GM11168 (cell line): ENCODE results near the gene KHDC3L.

Experiments
- in situ Hi-C: fragments of 300-500 bp; cut with MboI; formaldehyde crosslinking; loops from one replicate; pipeline ENCODE4 v1.12.0; 2022; ENCODE audit warnings: low sequenced_read_pairs; ENCODE audit not compliant: unreplicated experiment

The KHDC3L gene, protein sequence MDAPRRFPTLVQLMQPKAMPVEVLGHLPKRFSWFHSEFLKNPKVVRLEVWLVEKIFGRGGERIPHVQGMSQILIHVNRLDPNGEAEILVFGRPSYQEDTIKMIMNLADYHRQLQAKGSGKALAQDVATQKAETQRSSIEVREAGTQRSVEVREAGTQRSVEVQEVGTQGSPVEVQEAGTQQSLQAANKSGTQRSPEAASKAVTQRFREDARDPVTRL

DNA sequence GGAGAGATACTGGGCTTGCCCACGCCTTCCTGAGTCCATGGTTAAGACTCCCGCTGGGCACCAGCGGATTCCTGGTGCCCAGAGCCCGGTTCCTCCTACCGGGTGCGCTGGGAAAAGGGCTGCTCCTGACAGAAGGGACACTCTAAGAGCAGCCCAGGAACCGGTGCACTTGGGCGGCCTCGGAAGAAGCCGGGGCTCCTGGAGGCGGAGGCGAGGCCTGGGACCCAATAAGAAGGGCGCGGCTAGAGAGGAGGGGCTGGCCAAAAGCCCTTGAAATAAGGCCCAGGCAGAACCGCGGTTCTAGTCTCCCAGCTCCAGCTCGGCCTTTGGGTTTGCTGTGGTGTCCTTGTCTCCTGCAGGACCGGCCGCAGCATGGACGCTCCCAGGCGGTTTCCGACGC is at the start of gene KHDC3L:
Gene KHDC3L, plus strand, starts transcription at position 301 of the 400 bp plus-strand sequence. Its CDS starts 72 bp downstream, at position 373.
- in situ Hi-C loops, result no loop called here

DNA sequence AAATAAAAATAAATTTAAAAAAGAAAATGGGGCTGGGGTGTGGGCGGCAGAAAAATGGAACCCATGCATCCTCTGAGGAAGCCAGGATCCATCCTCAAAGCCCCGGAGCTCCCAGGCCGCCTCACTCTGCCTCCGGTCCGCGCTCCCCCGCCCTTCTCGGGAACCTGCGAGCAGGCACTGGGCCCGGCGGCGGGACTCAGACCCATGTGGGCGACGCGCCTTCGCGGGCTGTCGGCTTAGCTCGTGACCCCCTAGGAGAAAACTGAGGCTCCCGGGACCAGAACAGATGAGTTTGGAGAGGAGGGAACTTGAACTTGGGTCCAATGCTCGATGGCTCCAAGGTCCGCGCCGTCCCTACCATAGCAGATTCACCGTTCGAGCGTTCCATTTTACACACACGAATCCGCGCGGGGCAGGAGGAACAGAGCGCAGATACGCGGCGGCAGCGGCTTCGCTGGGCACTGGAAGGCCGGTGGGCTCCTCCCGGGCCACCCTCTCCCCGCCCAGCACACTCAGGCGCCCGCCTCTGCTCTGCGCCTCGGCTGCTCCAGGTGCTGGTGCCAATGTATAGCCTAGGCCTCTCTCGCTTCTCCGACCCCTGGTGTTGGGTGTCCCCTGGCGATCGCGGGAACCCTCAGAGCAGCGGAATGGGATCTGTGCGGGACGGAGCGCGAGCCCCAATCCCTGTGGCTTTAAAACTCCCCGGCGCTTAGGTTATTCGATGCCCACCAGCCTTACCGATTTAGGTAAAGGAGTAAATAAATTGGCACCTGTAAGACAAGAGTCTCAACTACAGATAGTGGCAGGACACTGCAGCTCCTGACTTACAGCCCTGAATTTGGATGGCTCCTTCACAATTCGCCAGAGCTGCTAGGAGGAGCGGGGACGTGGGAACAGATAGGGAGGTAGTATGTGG is 47.6 kb upstream of the KHDC3L start:
- in situ Hi-C loops, result no loop called here

DNA sequence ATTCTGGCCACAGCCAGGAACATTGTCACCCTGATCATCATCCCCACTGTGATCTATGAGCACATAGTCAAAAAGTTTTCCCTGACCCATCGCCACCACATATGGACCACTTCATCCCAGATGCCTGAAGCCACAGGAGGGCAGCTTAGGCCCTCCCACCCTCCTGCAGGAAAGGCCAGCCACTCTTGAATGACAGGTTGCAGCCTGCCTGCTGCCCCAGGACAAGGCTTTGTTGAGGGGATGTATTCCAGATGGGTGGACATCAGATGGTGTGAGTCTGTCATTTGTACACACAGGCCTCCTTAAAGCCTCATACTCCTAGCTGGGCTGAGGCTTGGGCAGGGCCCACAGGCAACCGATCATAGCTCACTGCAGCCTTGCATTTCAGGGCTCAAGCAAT is 39.1 kb upstream of the KHDC3L start:
- in situ Hi-C loops, result loop anchor here (10.0 kb wide), 1 partner anchor 909 kb away; no protein-coding TSS in a partner anchor

DNA sequence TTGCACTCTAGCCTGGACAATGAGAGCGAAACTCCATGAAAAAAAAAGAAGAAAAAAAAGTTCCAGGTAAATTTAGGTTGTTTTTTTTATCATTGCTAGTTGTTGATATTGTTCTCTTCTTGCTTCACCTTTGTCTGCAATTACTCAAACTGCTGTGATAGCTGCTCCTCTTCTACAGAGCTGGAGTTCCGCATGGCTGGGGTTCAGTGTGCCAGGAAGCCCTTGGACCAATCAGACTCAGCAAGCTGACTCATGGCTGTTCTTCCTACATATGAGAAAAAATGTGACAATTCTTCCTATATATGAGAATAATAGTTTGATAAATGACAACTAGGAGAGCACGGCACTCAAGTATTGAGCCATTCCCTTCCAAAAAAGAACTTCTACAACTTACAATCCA is 36.8 kb upstream of the KHDC3L start:
- in situ Hi-C loops, result loop anchor here (10.0 kb wide), 1 partner anchor 911 kb away; no protein-coding TSS in a partner anchor

DNA sequence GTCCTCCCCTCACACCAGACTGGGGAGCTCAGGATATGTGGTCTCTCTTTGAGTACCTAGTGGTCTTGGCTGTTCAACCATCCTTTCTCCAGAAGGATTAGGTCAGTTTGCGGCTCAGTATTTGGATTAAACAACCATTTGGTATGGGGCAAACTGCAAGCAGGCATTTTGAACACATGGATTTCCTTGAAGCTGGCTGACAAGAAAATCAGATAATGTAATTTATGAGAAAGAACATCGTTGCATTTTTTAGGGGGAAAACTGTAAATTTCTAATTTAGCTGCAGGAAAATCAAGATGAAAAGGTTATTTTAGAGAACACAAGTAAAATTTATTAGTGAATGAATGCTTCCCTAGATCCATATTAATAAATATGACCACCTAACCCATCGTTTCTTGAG is 33.7 kb upstream of the KHDC3L start:
- in situ Hi-C loops, result loop anchor here (10.0 kb wide), 1 partner anchor 914 kb away; no protein-coding TSS in a partner anchor

DNA sequence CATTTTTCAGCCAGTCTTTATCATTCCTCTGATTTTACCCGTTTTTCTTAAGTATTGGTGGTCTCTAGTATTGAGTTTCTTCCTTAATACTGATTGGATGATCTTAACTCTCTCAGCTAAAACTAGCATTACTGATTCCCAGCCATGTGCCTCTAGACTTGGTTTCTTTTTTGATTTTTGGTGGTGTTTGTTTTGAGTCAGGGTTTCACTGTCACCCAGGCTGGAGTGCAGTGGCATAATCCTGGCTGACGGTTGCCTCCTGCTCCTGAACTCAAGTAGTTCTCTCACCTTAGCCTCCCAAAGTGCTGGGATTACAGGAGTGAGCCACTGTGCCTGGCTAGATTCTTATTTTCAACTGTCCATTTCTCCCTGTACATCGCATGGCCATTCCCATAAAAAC is 33.3 kb upstream of the KHDC3L start:
- in situ Hi-C loops, result loop anchor here (10.0 kb wide), 1 partner anchor 914 kb away; no protein-coding TSS in a partner anchor

DNA sequence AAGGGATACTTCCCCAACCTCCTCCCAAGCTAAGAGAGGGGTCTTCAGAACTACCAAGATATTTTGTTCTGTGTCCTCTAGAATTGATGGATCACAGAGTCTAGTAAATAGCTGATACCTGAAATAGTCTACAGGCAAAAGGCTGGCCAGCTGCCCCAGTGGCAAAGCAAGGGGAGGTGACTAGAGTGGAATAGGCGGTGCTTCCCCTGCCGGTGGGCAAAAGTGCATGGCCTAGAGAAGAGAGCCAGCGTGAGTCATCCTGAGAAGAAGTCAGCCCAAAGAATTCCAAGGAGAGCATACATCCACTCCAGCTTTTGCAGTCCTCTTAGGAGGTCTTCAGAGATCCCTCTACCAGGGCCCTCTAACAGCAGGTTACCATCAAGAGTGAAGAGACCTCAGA is 23.1 kb upstream of the KHDC3L start:
- in situ Hi-C loops, result no loop called here

DNA sequence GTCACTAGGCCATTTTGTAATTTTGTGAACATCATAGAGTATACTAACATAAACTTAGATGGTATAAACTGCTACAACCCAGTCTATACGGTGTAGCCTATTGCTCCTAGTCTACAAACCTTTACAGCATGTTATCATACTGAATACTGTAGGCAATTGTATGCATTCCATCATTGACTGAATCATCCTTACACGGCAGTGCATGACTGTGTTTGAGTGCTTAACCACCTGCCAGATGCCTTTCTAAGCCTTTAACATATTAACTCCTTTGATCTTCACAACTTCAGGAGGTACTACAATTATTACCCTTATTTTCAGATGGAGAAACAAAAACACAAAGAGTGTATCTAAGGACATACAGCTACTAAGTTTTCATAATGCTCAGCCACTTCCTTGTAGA is 22.4 kb upstream of the KHDC3L start:
- in situ Hi-C loops, result no loop called here

DNA sequence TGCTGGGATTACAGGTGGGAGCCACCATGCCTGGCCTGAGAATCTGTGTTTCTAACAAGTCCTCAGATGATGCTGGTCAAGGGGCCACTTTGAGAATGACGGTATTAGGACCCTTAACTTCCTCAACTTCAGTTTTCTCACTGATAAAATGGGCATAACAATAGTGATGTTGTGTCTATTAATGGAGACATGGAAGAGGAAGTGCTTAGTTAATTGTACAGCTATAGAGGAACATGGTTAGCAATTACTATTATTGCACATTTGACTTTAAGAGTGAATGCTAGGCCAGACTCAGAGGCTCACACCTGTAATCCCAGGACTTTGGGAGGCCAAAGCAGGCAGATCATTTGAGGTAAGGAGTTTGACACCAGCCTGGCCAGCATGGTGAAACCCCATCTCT is 21.1 kb upstream of the KHDC3L start:
- in situ Hi-C loops, result no loop called here

DNA sequence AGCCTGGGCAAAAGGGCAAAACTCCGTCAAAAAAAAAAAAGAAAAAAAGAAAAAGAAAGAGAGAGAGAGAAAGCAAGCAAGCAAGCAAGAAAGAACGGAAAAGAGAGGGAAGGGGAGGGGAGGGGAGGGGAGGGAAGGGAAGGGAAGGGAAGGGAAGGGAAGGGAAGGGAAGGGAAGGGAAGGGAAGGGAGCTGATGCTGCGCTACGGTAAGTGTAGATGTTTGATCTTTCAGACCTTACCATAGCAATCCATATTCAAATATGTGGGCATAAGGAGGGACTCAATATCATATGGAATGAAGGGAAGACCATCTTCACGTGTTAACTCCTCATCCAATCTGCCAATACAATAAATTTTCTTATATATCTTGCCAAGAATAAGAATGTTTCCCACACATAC is 20.3 kb upstream of the KHDC3L start:
- in situ Hi-C loops, result no loop called here

DNA sequence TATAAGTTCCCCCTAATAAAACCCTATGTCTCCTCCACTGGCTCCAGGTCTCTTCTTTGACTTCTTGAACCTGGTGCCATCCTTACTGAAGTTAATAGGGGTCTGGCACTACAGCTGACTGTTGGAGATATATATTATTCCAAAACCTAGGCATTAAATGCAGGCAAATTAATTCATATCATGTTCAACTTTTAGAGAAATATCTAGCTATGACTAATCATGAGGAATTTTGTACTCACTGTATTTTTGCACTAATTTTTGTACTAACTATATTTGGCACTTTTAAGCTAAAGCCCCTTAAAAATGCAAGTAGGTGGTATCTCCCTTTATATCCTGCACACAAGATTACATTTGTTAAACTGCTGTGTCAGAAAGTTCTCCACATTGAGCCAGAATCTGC is 19.3 kb upstream of the KHDC3L start:
- in situ Hi-C loops, result no loop called here

DNA sequence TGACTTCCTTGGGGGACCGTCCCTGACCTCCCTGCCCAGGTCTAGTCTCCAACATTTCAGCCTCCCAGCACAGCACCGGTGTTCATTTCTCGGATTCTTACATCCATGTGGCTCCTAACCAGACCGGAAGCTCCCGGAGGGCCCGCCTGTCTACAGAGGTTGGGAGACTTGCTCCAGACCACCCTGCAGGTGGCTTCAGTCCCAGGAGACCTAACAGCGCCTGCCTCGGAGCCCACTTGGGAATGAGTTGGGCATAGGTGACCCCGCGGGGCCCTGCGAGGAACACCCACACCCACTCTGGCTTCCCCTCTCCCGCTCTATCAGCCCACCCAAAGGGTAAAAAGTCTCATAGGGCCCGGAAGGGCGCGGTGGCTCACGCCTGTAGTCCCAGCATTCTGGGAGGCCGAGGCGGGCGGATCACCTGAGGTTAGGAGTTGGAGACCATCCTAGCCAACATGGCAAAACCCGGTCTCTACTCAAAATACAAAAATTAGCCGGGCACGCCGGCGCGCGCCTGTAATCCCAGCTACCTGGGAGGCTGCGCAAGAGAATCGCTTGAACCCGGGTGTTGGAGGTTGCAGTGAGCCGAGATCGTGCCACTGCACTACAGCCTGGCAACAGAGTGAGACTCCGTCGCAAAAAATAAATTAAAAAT is 13.8 kb upstream of the KHDC3L start:
- in situ Hi-C loops, result no loop called here

DNA sequence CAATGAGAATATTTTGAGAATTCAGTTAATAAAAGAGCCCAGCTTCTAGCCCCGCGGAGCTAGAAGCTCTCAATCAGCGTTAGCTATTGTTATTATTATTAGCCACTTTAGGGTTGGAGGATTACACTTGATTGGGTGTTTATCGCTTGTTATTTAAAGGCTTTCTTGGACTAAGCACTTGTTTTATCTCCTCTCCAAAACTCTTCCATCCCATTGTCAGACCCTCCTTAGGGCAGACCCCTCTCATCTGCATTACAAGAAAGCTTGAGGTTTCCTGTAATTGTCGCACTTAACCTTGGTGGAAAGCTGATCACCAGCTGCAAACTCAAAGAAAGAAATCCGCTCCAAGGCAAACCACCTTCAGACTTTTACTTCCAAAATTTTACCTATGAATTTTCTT is 13.1 kb upstream of the KHDC3L start:
- in situ Hi-C loops, result no loop called here

DNA sequence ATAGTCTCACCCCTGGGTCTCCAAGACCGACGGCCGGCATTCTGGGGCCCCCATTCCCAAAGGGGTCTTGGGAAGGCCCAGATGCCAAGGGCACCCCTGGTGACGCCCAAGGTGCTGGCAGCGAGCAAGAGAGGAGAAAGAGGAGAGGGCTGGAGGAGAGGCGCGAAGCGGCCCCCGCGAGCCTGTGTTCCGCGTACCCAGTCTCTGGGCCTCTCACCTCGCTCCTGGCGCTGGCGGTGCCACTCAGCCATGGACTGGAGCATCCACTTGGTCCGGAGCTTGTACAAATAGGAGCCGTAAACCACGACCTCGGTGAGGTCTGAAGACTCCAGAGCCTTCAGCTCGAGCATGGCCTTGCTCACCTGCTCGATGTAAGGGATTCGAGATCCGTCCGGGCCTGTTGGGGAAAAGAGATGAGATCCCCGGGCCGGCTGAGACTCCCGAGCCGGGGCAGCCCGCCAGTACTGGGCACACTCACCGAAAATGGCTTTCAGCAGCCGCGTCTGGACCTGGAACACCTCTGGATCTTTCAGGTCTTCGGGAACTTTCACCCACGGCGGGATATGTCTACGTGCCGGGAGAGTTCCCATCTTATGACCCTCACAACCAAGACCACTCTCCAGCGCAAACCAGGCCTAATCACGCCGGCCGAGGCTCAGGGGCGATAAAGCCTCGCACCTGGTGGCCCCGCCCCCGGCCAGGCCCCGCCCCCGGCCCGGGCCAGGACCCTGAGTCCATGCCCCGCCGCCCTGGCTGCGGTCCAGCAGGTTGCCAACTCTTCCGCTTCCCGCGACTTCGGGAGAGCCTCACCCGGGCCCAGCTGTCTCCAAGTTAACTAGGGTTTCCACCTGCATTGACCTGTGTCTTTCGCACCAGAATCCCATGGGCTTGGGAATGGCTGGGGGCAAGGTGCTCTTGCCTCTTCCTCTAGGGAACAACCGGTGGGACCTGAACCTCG is 8.5 kb upstream of the KHDC3L start, which contains the start of gene DPPA5:
Gene DPPA5, minus strand, starts transcription at position 641 of the 958 bp plus-strand sequence. Its CDS starts 51 bp downstream, at position 590.
- in situ Hi-C loops, result no loop called here

DNA sequence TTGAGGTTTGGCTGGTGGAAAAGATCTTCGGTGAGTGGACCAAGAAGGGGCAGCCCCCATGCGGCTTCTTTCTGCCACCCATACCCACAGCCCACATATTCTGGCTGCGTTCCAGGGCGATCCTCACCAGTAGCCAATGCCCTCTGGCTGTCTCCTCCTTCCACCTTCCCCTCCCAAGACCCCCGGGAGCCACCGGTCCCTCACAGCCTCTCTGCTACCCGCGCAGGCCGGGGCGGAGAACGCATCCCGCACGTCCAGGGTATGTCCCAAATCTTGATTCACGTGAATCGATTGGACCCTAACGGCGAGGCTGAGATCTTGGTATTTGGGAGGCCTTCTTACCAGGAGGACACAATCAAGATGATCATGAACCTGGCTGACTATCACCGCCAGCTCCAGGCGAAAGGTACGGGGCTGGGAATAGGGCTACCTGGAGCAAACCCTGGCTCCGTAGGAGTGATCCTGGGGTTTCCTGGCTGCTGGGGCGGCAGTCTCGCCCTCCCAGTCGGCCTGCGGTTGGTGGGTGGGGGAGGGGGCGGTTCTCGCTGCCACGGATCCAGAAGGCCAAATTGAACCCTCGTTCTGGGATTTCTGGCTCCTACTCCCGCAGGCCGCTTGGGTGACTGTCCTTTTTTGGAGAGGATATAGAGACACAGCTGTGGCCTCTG is 545 bp downstream of the KHDC3L start:
- in situ Hi-C loops, result no loop called here

DNA sequence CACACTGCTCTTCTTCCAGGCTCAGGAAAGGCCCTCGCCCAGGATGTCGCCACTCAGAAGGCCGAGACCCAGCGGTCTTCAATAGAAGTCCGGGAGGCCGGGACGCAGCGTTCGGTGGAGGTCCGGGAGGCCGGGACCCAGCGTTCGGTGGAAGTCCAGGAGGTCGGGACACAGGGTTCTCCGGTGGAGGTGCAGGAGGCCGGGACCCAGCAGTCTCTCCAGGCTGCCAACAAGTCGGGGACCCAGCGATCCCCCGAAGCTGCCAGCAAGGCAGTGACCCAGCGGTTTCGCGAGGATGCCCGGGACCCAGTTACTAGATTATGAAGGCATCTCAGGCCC is 1.0 kb downstream of the KHDC3L start:
- in situ Hi-C loops, result no loop called here

DNA sequence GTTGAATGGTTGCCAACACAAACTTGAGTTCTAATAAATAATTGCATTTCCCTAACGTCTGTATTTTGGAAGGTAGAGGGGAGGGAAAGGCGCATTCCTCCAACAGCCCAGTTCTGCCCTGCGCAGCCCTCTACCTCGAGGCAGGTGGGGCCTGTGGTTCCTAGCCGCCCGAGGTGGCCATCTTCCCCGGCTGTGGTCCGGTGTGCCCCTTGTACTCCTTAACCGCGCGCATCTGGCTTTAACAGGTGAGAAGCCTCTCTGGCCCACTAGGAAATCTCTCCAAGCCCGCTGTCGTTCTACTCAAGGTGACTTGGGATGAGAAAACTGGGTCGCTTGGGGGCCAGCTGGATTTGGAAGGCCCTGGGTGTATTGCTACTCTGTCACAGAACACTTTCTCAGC is 1.7 kb downstream of the KHDC3L start:
- in situ Hi-C loops, result no loop called here

DNA sequence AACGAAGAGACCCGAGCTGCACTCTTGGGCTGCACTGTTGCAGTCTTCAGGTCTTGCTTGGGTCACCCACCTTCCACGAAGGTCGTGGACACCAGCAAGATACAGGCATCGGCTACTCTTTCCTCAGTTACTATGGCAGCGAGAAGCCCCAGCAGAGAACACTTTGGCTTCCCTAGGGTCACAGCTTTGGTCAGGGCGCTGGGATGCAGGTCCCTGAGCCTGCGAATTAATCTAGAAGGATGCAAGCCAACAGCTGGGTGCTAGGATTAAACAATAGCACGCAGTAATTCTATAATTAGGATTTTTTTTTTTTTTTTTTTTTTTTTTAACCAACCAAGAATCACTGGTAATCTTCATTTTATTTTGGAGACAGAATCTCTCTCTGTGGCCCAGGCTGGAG is 2.1 kb downstream of the KHDC3L start:
- in situ Hi-C loops, result no loop called here

DNA sequence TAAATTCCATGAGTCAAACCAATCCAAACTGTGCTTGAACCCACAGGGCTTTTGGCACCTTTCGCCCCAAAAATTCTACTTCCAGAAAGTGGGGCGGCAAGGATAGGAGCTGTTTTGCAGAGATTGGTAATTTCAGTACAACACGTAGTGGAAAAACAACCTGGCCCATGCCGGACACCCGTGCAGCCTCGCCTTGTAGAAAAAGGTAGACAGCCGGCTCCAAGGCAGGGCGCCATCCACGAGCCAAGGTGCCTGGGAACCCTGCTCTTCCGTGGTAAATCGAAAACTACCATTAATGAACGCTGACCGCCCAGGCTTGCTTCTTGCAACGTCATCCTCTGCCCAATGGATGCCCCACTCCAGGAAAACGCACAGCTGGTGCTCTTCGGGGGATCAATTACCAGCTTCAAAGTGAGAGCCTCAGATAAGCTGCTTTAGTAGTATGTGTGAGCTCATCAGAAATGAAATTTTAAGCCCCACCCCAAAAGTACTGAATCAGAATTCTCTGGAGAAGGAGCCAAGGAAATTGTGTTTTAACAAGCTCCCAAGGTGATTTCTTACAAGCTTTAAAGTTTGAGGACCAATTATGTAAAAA is 5.4 kb downstream of the KHDC3L start:
- in situ Hi-C loops, result no loop called here
